HL-60/S4 treated with retinoic acid at 250 ng/mL for 4 days and 3 days (cell line): Measurements from ENCODE around the gene CDR2.

ENCODE experiments used
- in situ Hi-C: fragments of 300-500 bp; cut with MboI; formaldehyde crosslinking; loops from 2 replicates; pipeline ENCODE4 v1.7.0; 2022; ENCODE audit warnings: low sequenced_read_pairs

Gene CDR2

GRCh38 chr16:22312897-22313781 is 61.3 kb downstream of the CDR2 start:
- in situ Hi-C loops, result loop anchor here (25.0 kb wide), 1 partner anchor 1126 kb away; no protein-coding TSS in a partner anchor

- in situ Hi-C loops, result loop anchor here (25.0 kb wide), 1 partner anchor 1124 kb away; no protein-coding TSS in a partner anchor
These were observed 62.9 kb downstream of the CDR2 start for GRCh38 chr16:22311520-22311919.

- in situ Hi-C loops, result loop anchor here (25.0 kb wide), 1 partner anchor 1122 kb away; no protein-coding TSS in a partner anchor
These were observed 65.4 kb downstream of the CDR2 start for GRCh38 chr16:22308824-22309520.

GRCh38 chr16:22307838-22308237 is 66.6 kb downstream of the CDR2 start:
- in situ Hi-C loops, result loop anchor here (25.0 kb wide), 1 partner anchor 1121 kb away; no protein-coding TSS in a partner anchor

GRCh38 chr16:22306788-22307187 is 67.6 kb downstream of the CDR2 start:
- in situ Hi-C loops, result loop anchor here (25.0 kb wide), 1 partner anchor 1119 kb away; no protein-coding TSS in a partner anchor

GRCh38 chr16:22304411-22304810 is 70.0 kb downstream of the CDR2 start:
- in situ Hi-C loops, result loop anchor here (25.0 kb wide), 1 partner anchor 1117 kb away; no protein-coding TSS in a partner anchor

- in situ Hi-C loops, result loop anchor here (25.0 kb wide), 1 partner anchor 1116 kb away; no protein-coding TSS in a partner anchor
These were observed 71.5 kb downstream of the CDR2 start for GRCh38 chr16:22302776-22303363.

GRCh38 chr16:22301423-22301822 is 73.0 kb downstream of the CDR2 start:
- in situ Hi-C loops, result loop anchor here (25.0 kb wide), 1 partner anchor 1114 kb away; no protein-coding TSS in a partner anchor

GRCh38 chr16:22300427-22301071 is 73.9 kb downstream of the CDR2 start:
- in situ Hi-C loops, result loop anchor here (25.0 kb wide), 1 partner anchor 1113 kb away; no protein-coding TSS in a partner anchor

GRCh38 chr16:22299036-22299435 is 75.4 kb downstream of the CDR2 start:
- in situ Hi-C loops, result loop anchor here (5.0 kb wide), 1 partner anchor 102 kb away; no protein-coding TSS in a partner anchor

- in situ Hi-C loops, result loop anchor here (5.0 kb wide), 1 partner anchor 101 kb away; no protein-coding TSS in a partner anchor
These were observed 76.3 kb downstream of the CDR2 start for GRCh38 chr16:22297871-22298733.

GRCh38 chr16:22297114-22297870 is 77.1 kb downstream of the CDR2 start, which contains the start of gene POLR3E:
POLR3E (plus strand) TSS chr16:22297409; CDS start chr16:22302969, 5,560 bp downstream.
- in situ Hi-C loops, result loop anchor here (5.0 kb wide), 1 partner anchor 100 kb away; no protein-coding TSS in a partner anchor

- in situ Hi-C loops, result loop anchor here (5.0 kb wide), 1 partner anchor 99 kb away; no protein-coding TSS in a partner anchor
These were observed 78.0 kb downstream of the CDR2 start for GRCh38 chr16:22296225-22297113.
